Hematopoietic multipotent progenitor cell (in vitro differentiated cells): ENCODE data around the gene CTNNA3. TPM values are rescaled to one million over a fixed set of nuclear protein-coding genes. Genes with fewer than 3 reads are reported as not detected.

Source experiments
- DNase-seq, 3 donors: peaks; one replicate each; pipeline ENCODE4 v3.0.0-alpha.2; 2011 to 2015; ENCODE audit warnings: low read depth in 2 of 3, low spot score in 2 of 3
- total RNA-seq: library from RNA; depleted of rRNA; stranded (reverse); fragments of >200 nt; gene quantifications from one replicate; pipeline ENCODE4 v1.2.3, GENCODE V29; 2012

The CTNNA3 gene
- total RNA-seq, 1 donor: under 0.01 TPM

- no peak for DNase-seq
Observed at GRCh38 chr10:67156239-67156638, 539.8 kb downstream of the CTNNA3 start.

DNA sequence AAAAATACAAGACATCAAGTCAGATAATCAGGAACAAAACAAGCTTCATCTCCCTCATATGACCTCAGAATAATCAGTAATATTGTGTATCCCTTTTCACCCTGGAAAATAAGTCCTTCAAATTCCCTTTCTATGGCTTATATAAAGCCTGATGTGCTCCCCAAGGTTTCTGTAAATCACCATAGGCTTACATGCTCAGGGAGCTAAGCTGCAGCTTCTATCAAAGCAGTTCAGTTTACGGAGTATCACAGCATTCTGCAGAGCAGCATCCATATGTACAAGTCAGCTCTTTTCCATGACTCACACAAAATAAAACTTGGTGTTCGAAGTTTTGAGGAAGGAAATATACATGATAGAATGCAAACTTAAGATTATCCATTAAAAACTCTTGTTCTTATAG is 544.5 kb downstream of the CTNNA3 start:
- no peak for DNase-seq

- DNase-seq: no peak
Observed at GRCh38 chr10:67144530-67144929, 551.5 kb downstream of the CTNNA3 start.

DNA sequence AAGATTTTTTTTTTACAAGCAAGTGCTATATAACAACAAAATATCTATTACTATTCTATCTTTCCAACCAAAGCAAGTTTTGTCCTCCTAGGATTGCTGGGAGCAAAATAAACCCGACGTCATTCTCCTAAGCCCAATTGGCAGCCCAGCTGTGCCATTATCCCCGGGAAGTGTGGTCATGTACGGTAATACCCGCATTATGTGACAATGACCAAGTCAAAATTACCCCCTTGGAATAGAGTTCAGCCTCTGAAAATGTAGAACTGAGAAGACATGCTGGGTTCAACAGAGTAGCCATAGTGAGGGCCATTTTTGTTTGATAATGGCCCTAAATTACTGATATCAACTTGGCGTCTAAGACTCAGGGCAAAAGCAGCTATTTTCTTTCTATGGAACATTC is 554.7 kb downstream of the CTNNA3 start:
- DNase-seq: no peak

DNA sequence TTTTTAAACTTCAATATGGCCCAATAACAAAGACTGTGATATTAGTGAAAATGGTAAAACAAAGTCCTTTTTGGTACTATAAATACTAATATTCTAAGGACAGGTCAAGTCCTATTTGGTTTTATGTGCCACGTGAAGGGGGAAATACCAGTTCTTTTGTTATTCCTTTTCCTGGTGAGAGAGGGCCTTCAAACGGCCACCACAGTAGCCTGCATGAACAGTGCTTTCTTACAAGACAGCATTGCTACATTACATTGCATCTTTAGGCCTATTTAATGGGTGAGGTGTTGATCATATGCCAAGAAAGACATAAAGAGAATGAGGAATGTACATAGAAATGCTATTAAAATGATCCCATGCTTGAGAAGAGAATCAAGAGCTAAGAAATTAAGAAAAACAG is 555.4 kb downstream of the CTNNA3 start:
- DNase-seq: no peak

DNA sequence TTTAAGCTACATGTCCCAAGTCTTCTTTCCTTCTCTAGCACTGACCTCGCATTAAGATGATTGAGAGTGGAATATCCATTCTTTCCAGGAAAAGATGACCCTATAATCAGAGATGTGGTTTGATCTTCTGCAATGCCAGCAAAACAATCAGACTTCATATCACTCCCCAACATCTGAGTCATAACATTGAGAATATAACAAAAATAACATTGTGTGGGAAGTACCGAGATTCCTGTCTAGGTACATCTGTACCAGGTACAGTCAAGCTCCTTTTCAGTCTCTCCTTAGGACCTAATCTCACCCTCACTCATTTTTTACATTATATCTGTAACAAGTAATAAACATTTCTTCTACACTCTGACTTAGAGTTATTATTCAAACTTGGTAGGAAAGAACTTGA is 568.6 kb downstream of the CTNNA3 start:
- no peak for DNase-seq

DNA sequence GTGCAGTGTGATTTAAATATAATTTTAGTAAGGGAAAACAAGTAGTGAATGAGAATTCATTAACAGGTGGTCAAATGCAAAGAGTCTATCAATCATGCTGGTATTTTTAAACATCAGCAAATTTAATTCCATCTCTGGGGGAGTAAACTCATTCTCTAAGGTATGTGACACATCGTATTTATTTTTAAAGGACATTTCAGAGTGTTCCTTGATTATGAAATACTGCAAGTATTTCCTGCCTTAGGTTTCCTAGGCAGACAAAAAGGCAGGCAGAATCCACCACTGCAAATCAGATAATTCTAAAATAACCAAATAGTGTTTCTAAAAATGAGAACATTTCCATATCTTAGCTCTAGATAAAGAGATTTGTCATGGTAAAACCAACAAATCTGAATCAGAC is 576.3 kb downstream of the CTNNA3 start:
- DNase-seq: no peak

GRCh38 chr10:67115972-67116371 is 580.0 kb downstream of the CTNNA3 start:
- no peak for DNase-seq

GRCh38 chr10:67114945-67115344 is 581.0 kb downstream of the CTNNA3 start:
- DNase-seq: no peak

DNA sequence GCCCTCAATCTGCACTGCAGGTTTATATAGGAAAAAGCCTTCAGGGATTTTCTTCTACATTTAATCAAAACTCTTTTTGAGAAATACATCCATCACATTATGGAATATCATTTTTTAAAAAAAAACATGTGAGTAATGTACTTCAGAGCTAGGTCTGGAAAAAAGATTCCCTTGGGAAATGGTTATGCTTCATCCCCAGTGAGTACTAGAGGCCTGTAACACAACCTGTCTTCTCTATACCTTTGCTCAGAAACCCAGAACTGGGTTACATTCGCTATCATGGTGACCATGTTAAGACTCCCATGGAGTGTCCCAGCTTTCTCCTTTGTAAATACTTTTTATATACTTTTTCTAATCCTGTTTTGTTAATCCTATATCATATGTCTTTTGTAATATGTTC is 583.2 kb downstream of the CTNNA3 start:
- no peak for DNase-seq

GRCh38 chr10:67110286-67110685 is 585.7 kb downstream of the CTNNA3 start:
- no peak for DNase-seq

DNA sequence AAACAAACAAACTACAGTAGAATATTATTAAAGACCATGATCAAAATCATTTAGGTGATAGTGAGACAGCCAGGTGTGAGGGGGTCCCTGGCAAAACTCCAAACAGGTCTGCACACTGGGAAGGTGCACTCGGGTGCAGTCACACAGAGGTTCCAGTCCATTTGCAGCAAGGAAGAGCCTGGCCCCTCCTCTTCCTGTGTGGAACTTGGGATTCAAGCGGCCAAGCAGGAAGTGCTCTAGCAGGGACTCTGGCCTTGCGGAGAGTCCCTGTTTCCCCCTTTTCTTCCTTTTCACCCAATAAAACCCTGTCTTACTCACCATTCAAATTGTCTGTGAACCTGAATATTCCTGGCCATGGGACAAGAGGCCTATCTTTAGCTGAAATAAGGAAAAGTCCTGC is 588.3 kb downstream of the CTNNA3 start:
- DNase-seq: no peak

- no peak for DNase-seq
Observed at GRCh38 chr10:67100951-67101350, 595.0 kb downstream of the CTNNA3 start.

- no peak for DNase-seq
Observed at GRCh38 chr10:67098461-67098860, 597.5 kb downstream of the CTNNA3 start.

DNA sequence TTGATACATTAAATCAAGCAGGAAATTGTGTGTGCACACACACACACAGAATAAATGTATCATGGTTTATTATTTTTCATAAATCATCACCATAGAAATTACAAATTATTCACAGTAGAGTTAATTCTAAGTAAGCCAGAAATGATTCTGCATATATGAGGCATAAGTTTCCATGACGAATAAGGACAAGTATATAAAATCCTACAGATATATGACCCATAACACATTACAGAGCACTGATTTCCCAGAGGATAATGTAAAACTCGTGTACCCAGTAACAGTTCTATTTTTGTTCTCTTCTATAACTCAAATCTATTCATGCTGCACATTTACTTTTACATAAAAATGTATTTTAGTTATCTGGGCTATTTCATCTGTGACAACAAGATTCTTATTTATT is 600.5 kb downstream of the CTNNA3 start:
- no peak for DNase-seq

DNA sequence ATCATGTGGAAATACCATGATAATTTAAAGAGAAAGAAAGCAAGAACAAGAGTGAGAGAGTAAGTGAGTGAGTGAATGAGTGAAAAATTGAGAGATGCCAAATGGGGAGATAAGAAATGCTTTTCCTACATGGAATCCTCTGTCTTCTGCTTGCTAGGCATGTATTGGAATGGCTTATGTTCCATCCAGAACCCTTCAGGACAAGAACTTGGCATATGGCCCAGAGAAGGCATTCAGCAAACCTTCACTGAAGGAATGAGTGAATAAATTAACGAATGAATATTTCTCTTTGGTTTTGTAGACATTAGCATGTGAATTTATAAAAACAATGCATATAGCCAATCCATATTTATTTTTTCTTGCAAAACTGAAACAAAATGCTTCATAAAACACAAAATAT is 608.0 kb downstream of the CTNNA3 start:
- no peak for DNase-seq

GRCh38 chr10:67087135-67087425 is 608.9 kb downstream of the CTNNA3 start:
- no peak for DNase-seq

DNA sequence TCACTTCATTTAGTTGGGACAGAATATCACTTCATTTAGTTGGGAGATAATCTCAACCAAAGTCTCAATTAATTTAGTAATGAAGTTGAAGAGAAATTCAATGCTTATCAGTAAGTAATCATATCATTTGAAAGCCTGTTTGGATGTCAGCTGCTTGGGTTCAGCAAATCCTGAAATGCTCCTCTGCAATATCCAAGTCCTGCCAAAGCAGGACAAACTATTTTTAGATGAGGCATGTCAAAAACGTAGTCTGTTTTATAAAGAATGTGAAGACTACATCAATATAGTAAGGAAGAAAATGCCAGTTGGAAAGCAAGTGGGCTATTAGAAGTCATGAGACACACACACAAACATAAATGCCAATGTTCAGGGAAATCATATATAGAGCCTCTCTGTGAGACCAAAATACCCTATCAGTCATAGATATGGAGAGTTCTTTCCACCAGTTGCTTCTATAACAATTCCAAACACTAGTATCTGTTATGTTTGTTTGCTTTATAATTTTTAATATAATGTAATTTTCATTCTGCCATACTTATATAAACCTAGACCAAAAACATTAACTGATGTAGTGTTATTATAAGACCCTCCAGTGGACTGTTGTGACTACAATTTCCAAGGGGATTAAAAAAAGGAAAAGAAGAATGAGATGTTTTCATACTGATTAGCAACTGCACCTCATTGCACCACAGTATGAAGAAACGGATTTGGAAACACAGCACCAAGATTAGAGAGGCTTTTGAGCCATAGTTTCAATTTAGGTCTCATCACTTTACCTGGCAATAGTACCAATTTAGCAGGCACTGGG is 609.5 kb downstream of the CTNNA3 start:
- no peak for DNase-seq

GRCh38 chr10:67079126-67079525 is 616.9 kb downstream of the CTNNA3 start:
- DNase-seq: peak in 2 of 3 donors; percentile 13 to 52

GRCh38 chr10:67077376-67077775 is 618.6 kb downstream of the CTNNA3 start:
- DNase-seq: no peak

- no peak for DNase-seq
Observed at GRCh38 chr10:67076144-67076543, 619.9 kb downstream of the CTNNA3 start.

GRCh38 chr10:67075491-67075971 is 620.5 kb downstream of the CTNNA3 start:
- no peak for DNase-seq

DNA sequence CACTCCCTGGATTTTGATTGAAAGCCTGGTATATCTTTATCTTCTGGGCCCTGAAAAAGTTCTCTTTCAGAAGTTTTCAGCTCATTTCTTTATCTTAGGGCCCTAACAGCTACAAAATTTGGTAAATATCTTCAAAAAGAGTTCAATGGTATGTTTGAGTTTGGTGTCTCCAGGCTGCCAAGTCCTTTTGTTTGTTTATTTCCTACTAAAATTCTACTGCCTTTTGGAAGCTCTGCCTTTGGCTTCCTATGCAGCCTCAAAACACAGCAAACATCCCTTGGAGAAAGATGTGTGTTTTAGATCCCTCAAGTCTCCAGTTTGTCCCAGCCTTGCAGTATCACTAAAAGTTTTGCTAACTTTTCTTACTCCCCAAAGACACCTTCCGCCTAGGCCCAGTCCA is 623.3 kb downstream of the CTNNA3 start:
- DNase-seq: no peak
